Activated CD8-positive, alpha-beta memory T cell treated with anti-CD3 and anti-CD28 coated beads for 48 hours (primary cell): Measurements from ENCODE around the gene PRR16.

Source experiments
- DNase-seq, 3 experiments: peaks; one replicate each; pipeline ENCODE4 v3.0.0-alpha.2; 2020; ENCODE audit warnings: low read depth in 2 of 3, low spot score in 2 of 3

The PRR16 gene

GRCh38 chr5:120512791-120513650 is 48.9 kb downstream of the PRR16 start:
- DNase-seq = no peak

GRCh38 chr5:120516805-120517204 is 52.7 kb downstream of the PRR16 start:
- no peak for DNase-seq

- no peak for DNase-seq
Measured at GRCh38 chr5:120517607-120518252, 53.6 kb downstream of the PRR16 start.

GRCh38 chr5:120518581-120518980 is 54.5 kb downstream of the PRR16 start:
- DNase-seq = no peak

- no peak for DNase-seq
Measured at GRCh38 chr5:120527251-120527650, 63.2 kb downstream of the PRR16 start.

GRCh38 chr5:120528609-120529008 is 64.5 kb downstream of the PRR16 start:
- DNase-seq = no peak

GRCh38 chr5:120529386-120529785 is 65.3 kb downstream of the PRR16 start:
- DNase-seq = no peak

GRCh38 chr5:120531215-120531614 is 67.1 kb downstream of the PRR16 start:
- no peak for DNase-seq

- no peak for DNase-seq
Measured at GRCh38 chr5:120532835-120533234, 68.7 kb downstream of the PRR16 start.

- no peak for DNase-seq
Measured at GRCh38 chr5:120533581-120533980, 69.5 kb downstream of the PRR16 start.

- DNase-seq = no peak
Measured at GRCh38 chr5:120535900-120536299, 71.8 kb downstream of the PRR16 start.

GRCh38 chr5:120538149-120538548 is 74.0 kb downstream of the PRR16 start:
- no peak for DNase-seq

GRCh38 chr5:120538644-120539043 is 74.5 kb downstream of the PRR16 start:
- no peak for DNase-seq

- DNase-seq = no peak
Measured at GRCh38 chr5:120539471-120539870, 75.4 kb downstream of the PRR16 start.

GRCh38 chr5:120540097-120540496 is 76.0 kb downstream of the PRR16 start:
- DNase-seq = no peak

GRCh38 chr5:120544043-120544442 is 79.9 kb downstream of the PRR16 start:
- DNase-seq = no peak

GRCh38 chr5:120545007-120545406 is 80.9 kb downstream of the PRR16 start:
- DNase-seq = no peak

- DNase-seq = no peak
Measured at GRCh38 chr5:120545951-120546350, 81.9 kb downstream of the PRR16 start.

GRCh38 chr5:120546922-120547321 is 82.8 kb downstream of the PRR16 start:
- DNase-seq = no peak

GRCh38 chr5:120550358-120550757 is 86.3 kb downstream of the PRR16 start:
- DNase-seq = no peak

GRCh38 chr5:120552638-120553037 is 88.5 kb downstream of the PRR16 start:
- no peak for DNase-seq

GRCh38 chr5:120555345-120555744 is 91.2 kb downstream of the PRR16 start:
- DNase-seq = no peak

- no peak for DNase-seq
Measured at GRCh38 chr5:120564013-120564412, 99.9 kb downstream of the PRR16 start.
